Esophagus mucosa (tissue), 1 donor: Measurements from ENCODE around the gene PEMT. TPM values are rescaled to one million over a fixed set of nuclear protein-coding genes. Genes with fewer than 3 reads are reported as not detected.

Experiments
- ATAC-seq: fragments of 200-7000 bp; cut with Tn5 transposase; one replicate; pipeline ENCODE4 v1.9.1; 2020
- total RNA-seq: library from RNA; stranded (reverse); gene quantifications from one replicate; pipeline ENCODE4 v1.2.4, GENCODE V29; 2023
- donor health status: DM: yes; HTN: yes; CAD: no.

The PEMT gene
- total RNA-seq, 1 donor from 2014 or later, result 29.5 TPM

GRCh38 chr17:17513626-17514025 is 77.9 kb downstream of the PEMT start:
- ATAC-seq, result no peak

- no peak for ATAC-seq
These were observed 78.6 kb downstream of the PEMT start for GRCh38 chr17:17512866-17513265.

- peak; percentile 79 for ATAC-seq
These were observed 79.3 kb downstream of the PEMT start for GRCh38 chr17:17511881-17512858.

GRCh38 chr17:17511293-17511741 is 80.2 kb downstream of the PEMT start:
- ATAC-seq, result no peak

- ATAC-seq, result no peak
These were observed 80.8 kb downstream of the PEMT start for GRCh38 chr17:17510456-17511292.

- no peak for ATAC-seq
These were observed 81.7 kb downstream of the PEMT start for GRCh38 chr17:17509601-17510425.

- ATAC-seq, result no peak
These were observed 82.6 kb downstream of the PEMT start for GRCh38 chr17:17508646-17509591.

GRCh38 chr17:17508019-17508535 is 83.4 kb downstream of the PEMT start:
- no peak for ATAC-seq

- no peak for ATAC-seq
These were observed 84.0 kb downstream of the PEMT start for GRCh38 chr17:17507465-17508011.

GRCh38 chr17:17506893-17507464 is 84.5 kb downstream of the PEMT start:
- no peak for ATAC-seq

GRCh38 chr17:17506181-17506741 is 85.2 kb downstream of the PEMT start:
- no peak for ATAC-seq

GRCh38 chr17:17505610-17506171 is 85.8 kb downstream of the PEMT start:
- ATAC-seq, result no peak

- ATAC-seq, result no peak
These were observed 86.4 kb downstream of the PEMT start for GRCh38 chr17:17505151-17505550.

GRCh38 chr17:17504341-17505140 is 87.0 kb downstream of the PEMT start:
- ATAC-seq, result no peak

- no peak for ATAC-seq
These were observed 87.9 kb downstream of the PEMT start for GRCh38 chr17:17503566-17504130.

- no peak for ATAC-seq
These were observed 88.6 kb downstream of the PEMT start for GRCh38 chr17:17502741-17503565.

- no peak for ATAC-seq
These were observed 90.4 kb downstream of the PEMT start for GRCh38 chr17:17500999-17501605.
